SK-N-SH treated with all-trans-retinoic acid at 6 μM for 48 hours (cell line): ENCODE measurements around the gene CAPN1.

Source experiments
- ATAC-seq: fragments of 200-7000 bp; cut with Tn5 transposase; 3 replicates; pipeline ENCODE4 v1.9.1; 2020; ENCODE audit warnings: mild to moderate bottlenecking, moderate library complexity
- ARNTL ChIP-seq: fragments of 450-650 bp; formaldehyde crosslinking; IDR thresholded peaks from 2 replicates; pipeline ENCODE4 v1.5.0; 2020; ENCODE audit warnings: low read depth, mild to moderate bottlenecking, moderate library complexity, borderline replicate concordance
- BACH2 ChIP-seq: fragments of 250-450 bp; sonication (Bioruptor Pico); IDR thresholded peaks from 2 replicates; pipeline ENCODE4 v1.9.0; 2021; ENCODE audit warnings: mild to moderate bottlenecking, borderline replicate concordance
- CREB5 ChIP-seq: fragments of 250-450 bp; sonication (Bioruptor Pico); IDR thresholded peaks from 2 replicates; pipeline ENCODE4 v1.5.1; 2020; ENCODE audit warnings: low read depth, mild to moderate bottlenecking, moderate library complexity
- CSDC2 ChIP-seq: fragments of 250-450 bp; sonication (Bioruptor Pico); IDR thresholded peaks from 2 replicates; pipeline ENCODE4 v1.5.0; 2020; ENCODE audit warnings: mild to moderate bottlenecking, moderate library complexity
- CSRNP3 ChIP-seq: fragments of 250-450 bp; sonication (Bioruptor Pico); IDR thresholded peaks from 2 replicates; pipeline ENCODE4 v1.5.1; 2021; ENCODE audit warnings: mild to moderate bottlenecking, moderate library complexity
- ESRRG ChIP-seq: fragments of 250-450 bp; sonication (Bioruptor Pico); IDR thresholded peaks from 2 replicates; pipeline ENCODE4 v1.6.1; 2021; ENCODE audit warnings: mild to moderate bottlenecking
- GLIS3 ChIP-seq: fragments of 250-450 bp; sonication (Bioruptor Pico); IDR thresholded peaks from 2 replicates; pipeline ENCODE4 v1.5.0; 2020; ENCODE audit warnings: mild to moderate bottlenecking, moderate library complexity
- ISL1 ChIP-seq: fragments of 250-450 bp; sonication (Bioruptor Pico); IDR thresholded peaks from 2 replicates; pipeline ENCODE4 v2.1.2; 2022; ENCODE audit warnings: mild to moderate bottlenecking, moderate library complexity
- OSR1 ChIP-seq: fragments of 250-450 bp; sonication (Bioruptor Pico); IDR thresholded peaks from 2 replicates; pipeline ENCODE4 v1.8.0; 2022; ENCODE audit warnings: moderate library complexity, mild to moderate bottlenecking, inconsistent platforms
- POU6F1 ChIP-seq: fragments of 250-450 bp; sonication (Bioruptor Pico); IDR thresholded peaks from 2 replicates; pipeline ENCODE4 v1.8.0; 2021; ENCODE audit warnings: low read depth, mild to moderate bottlenecking, moderate library complexity, borderline replicate concordance
- PPARA ChIP-seq: fragments of 250-450 bp; sonication (Bioruptor Pico); IDR thresholded peaks from 2 replicates; pipeline ENCODE4 v1.5.0; 2020; ENCODE audit warnings: mild to moderate bottlenecking, borderline replicate concordance
- RARB ChIP-seq: fragments of 250-450 bp; sonication (Bioruptor Pico); IDR thresholded peaks from 2 replicates; pipeline ENCODE4 v1.8.0; 2021; ENCODE audit warnings: mild to moderate bottlenecking, moderate library complexity
- SNAI2 ChIP-seq: fragments of 250-450 bp; sonication (Bioruptor Pico); IDR thresholded peaks from 2 replicates; pipeline ENCODE4 v1.5.0; 2020; ENCODE audit warnings: mild to moderate bottlenecking, moderate library complexity
- TCF4 ChIP-seq: fragments of 250-450 bp; sonication (Bioruptor Pico); IDR thresholded peaks from 2 replicates; pipeline ENCODE4 v1.8.0; 2021; ENCODE audit warnings: mild to moderate bottlenecking, moderate library complexity, borderline replicate concordance
- TOX ChIP-seq: fragments of 250-450 bp; sonication (Bioruptor Pico); IDR thresholded peaks from 2 replicates; pipeline ENCODE4 v1.8.0; 2021; ENCODE audit warnings: mild to moderate bottlenecking, moderate library complexity, borderline replicate concordance
- TSHZ2 ChIP-seq: fragments of 250-450 bp; sonication (Bioruptor Pico); IDR thresholded peaks from 2 replicates; pipeline ENCODE4 v1.5.0; 2020; ENCODE audit warnings: mild to moderate bottlenecking, moderate library complexity
- ZC3H10 ChIP-seq: fragments of 250-450 bp; sonication (Bioruptor Pico); IDR thresholded peaks from 2 replicates; pipeline ENCODE4 v1.5.1; 2021; ENCODE audit warnings: mild to moderate bottlenecking, moderate library complexity
- ZFP3 ChIP-seq: fragments of 250-450 bp; sonication (Bioruptor Pico); IDR thresholded peaks from 2 replicates; pipeline ENCODE4 v1.5.0; 2020; ENCODE audit warnings: mild to moderate bottlenecking, moderate library complexity
- ZFP30 ChIP-seq: fragments of 450-650 bp; formaldehyde crosslinking; IDR thresholded peaks from 2 replicates; pipeline ENCODE4 v1.5.0; 2022; ENCODE audit warnings: mild to moderate bottlenecking, moderate library complexity
- ZNF565 ChIP-seq: fragments of 450-650 bp; formaldehyde crosslinking; conservative IDR thresholded peaks from 2 replicates; pipeline ENCODE4 v1.5.0; 2020; ENCODE audit warnings: low read depth, mild to moderate bottlenecking, moderate library complexity
- ZNF70 ChIP-seq: fragments of 450-650 bp; formaldehyde crosslinking; IDR thresholded peaks from 2 replicates; pipeline ENCODE4 v1.5.0; 2020; ENCODE audit warnings: mild to moderate bottlenecking, moderate library complexity
- ZNF8 ChIP-seq: fragments of 450-650 bp; formaldehyde crosslinking; IDR thresholded peaks from 2 replicates; pipeline ENCODE4 v1.5.0; 2020; ENCODE audit warnings: mild to moderate bottlenecking, moderate library complexity

The CAPN1 gene

GRCh38 chr11:65251476-65251875 is 69.7 kb downstream of the CAPN1 start:
- no peak for ATAC-seq
- TF ChIP-seq ESRRG (CRISPR knock-in tag): no peak
- TF ChIP-seq ZNF8 (CRISPR knock-in tag): no peak
- TF ChIP-seq PPARA (CRISPR knock-in tag): no peak

- TF ChIP-seq BACH2: no peak
- no peak for ATAC-seq
Observed at GRCh38 chr11:65254724-65255123, 73.0 kb downstream of the CAPN1 start.

GRCh38 chr11:65258988-65259387 is 77.3 kb downstream of the CAPN1 start:
- TF ChIP-seq ESRRG (CRISPR knock-in tag): no peak
- TF ChIP-seq ZNF70 (CRISPR knock-in tag): no peak
- TF ChIP-seq ZNF8 (CRISPR knock-in tag): no peak
- no peak for TF ChIP-seq ZC3H10 (CRISPR knock-in tag)
- no peak for TF ChIP-seq TOX
- TF ChIP-seq OSR1 (CRISPR knock-in tag): no peak
- no peak for TF ChIP-seq TCF4
- no peak for TF ChIP-seq ZFP3
- no peak for ATAC-seq

- ATAC-seq: no peak
- TF ChIP-seq ZFP30 (CRISPR knock-in tag) (no peak), POU6F1 (CRISPR knock-in tag) (no peak), CREB5 (CRISPR knock-in tag) (no peak), BACH2 (no peak), TSHZ2 (CRISPR knock-in tag) (no peak), ZNF565 (CRISPR knock-in tag) (no peak), ZNF8 (CRISPR knock-in tag) (no peak), CSDC2 (CRISPR knock-in tag) (no peak), SNAI2 (no peak), ZC3H10 (CRISPR knock-in tag) (no peak), ARNTL (CRISPR knock-in tag) (no peak)
Observed at GRCh38 chr11:65260302-65260701, 78.6 kb downstream of the CAPN1 start.

- TF ChIP-seq TCF4 (no peak), ZFP30 (CRISPR knock-in tag) (no peak), ZNF70 (CRISPR knock-in tag) (no peak), ZNF565 (CRISPR knock-in tag) (no peak), CREB5 (CRISPR knock-in tag) (no peak), PPARA (CRISPR knock-in tag) (no peak), TSHZ2 (CRISPR knock-in tag) (no peak), ZNF8 (CRISPR knock-in tag) (no peak), ISL1 (CRISPR knock-in tag) (no peak), ZC3H10 (CRISPR knock-in tag) (no peak), RARB (CRISPR knock-in tag) (no peak), BACH2 (no peak), ESRRG (CRISPR knock-in tag) (no peak), CSDC2 (CRISPR knock-in tag) (no peak), GLIS3 (CRISPR knock-in tag) (no peak), CSRNP3 (CRISPR knock-in tag) (no peak), OSR1 (CRISPR knock-in tag) (no peak)
- TF ChIP-seq, all 23 proteins: peak for 0
- ATAC-seq: peak; percentile 62
Observed at GRCh38 chr11:65260756-65261590, 79.2 kb downstream of the CAPN1 start.
